OCI-LY1 (cell line): ENCODE data around the gene PEX6.

Experiments
- EZH2 ChIP-seq: fragments of 200-600 bp; sonication (generic), shearing (Covaris generic); IDR thresholded peaks from 2 replicates; pipeline ENCODE4 v1.8.0; 2017; ENCODE audit warnings: borderline replicate concordance, mixed run types, mild to moderate bottlenecking, antibody characterized with exemption, low read length, moderate library complexity, mixed read lengths
- TF ChIP-seq, protein P1 (sequence below): fragments of 200-600 bp; sonication (generic), shearing (Covaris generic); IDR thresholded peaks from 2 replicates; pipeline ENCODE4 v1.5.1; 2017; ENCODE audit warnings: mild to moderate bottlenecking, antibody characterized with exemption, low read length, moderate library complexity, mixed read lengths

DNA sequence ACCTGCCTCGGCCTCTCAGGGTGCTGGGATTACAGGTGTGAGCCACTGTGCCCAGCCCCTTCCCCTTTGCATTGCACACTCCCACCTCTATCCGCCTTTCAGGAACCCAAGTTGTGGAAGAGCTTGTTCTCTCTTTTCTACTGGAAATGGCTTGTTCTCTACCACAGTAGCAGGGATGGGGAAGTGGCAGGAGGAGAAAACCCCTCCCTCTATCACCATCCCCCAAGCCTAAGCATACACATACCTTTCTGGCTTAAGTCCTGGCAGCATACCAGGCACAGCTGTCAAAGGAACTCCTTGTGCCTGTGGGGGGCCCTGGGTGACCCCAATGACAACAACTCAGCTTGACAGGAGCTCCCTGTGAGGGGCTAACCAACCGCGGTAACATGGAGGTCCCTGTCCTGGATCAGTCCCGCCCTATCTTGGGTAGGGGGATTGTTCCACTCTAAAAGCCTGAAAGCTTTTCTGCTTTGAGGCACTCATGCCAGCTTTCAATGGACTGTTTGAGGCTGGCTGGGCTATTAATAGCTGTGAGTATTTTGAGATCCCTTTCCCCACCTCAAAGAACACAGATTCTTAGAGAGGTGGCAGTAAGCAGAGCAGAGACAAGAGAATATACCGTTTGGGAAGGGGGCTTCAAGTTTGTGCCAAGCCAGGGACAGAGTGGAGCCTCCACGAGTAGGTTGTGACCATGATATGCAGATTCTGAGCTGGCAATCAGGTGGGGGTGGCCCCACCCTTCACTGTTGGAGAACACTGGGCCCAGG lies 37.4 kb upstream of the PEX6 start:
- TF ChIP-seq, protein P1, sequence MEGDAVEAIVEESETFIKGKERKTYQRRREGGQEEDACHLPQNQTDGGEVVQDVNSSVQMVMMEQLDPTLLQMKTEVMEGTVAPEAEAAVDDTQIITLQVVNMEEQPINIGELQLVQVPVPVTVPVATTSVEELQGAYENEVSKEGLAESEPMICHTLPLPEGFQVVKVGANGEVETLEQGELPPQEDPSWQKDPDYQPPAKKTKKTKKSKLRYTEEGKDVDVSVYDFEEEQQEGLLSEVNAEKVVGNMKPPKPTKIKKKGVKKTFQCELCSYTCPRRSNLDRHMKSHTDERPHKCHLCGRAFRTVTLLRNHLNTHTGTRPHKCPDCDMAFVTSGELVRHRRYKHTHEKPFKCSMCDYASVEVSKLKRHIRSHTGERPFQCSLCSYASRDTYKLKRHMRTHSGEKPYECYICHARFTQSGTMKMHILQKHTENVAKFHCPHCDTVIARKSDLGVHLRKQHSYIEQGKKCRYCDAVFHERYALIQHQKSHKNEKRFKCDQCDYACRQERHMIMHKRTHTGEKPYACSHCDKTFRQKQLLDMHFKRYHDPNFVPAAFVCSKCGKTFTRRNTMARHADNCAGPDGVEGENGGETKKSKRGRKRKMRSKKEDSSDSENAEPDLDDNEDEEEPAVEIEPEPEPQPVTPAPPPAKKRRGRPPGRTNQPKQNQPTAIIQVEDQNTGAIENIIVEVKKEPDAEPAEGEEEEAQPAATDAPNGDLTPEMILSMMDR, result no peak
- TF ChIP-seq EZH2, result no peak
